ENCODE measurements around the gene LPAR1. TPM values are rescaled to one million over a fixed set of nuclear protein-coding genes. Genes with fewer than 3 reads are reported as not detected.
A peak's percentile ranks its signal among the peaks of the same experiment; 100 is the strongest.

Gene LPAR1
- total and polyA plus RNA-seq, 10 of the 15 experiments (the other 5 are each of a cell fraction or from before 2014, with no cell fraction given), result 3.3 to 12.9 (median 8.4) TPM

GRCh38 chr9:110954822-110955291 lies 83.4 kb downstream of the LPAR1 start (continued):
- TF ChIP-seq, protein P1, sequence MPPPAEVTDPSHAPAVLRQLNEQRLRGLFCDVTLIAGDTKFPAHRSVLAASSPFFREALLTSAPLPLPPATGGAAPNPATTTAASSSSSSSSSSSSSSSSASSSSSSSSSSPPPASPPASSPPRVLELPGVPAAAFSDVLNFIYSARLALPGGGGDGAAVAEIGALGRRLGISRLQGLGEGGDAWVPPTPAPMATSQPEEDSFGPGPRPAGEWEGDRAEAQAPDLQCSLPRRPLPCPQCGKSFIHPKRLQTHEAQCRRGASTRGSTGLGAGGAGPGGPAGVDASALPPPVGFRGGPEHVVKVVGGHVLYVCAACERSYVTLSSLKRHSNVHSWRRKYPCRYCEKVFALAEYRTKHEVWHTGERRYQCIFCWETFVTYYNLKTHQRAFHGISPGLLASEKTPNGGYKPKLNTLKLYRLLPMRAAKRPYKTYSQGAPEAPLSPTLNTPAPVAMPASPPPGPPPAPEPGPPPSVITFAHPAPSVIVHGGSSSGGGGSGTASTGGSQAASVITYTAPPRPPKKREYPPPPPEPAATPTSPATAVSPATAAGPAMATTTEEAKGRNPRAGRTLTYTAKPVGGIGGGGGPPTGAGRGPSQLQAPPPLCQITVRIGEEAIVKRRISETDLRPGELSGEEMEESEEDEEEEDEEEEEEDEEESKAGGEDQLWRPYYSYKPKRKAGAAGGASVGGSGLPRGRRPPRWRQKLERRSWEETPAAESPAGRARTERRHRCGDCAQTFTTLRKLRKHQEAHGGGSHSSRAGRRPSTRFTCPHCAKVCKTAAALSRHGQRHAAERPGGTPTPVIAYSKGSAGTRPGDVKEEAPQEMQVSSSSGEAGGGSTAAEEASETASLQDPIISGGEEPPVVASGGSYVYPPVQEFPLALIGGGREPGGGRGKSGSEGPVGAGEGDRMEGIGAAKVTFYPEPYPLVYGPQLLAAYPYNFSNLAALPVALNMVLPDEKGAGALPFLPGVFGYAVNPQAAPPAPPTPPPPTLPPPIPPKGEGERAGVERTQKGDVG (CRISPR knock-in tag; IDR thresholded peaks at IDR 0.05), result no peak
- TF ChIP-seq ZNF24 (IDR thresholded peaks at IDR 0.05) (no peak), ZZZ3 (IDR thresholded peaks at IDR 0.05; ENCODE audit: control insufficient read depth, insufficient read length, low read depth) (no peak), KDM1A (IDR thresholded peaks at IDR 0.05; ENCODE audit: borderline replicate concordance) (no peak), CEBPB (IDR thresholded peaks at IDR 0.05; ENCODE audit: borderline replicate concordance in 1 of 2, low read depth in 2 of 2, low read length in 2 of 2) (no peak), POU2F2 (IDR thresholded peaks at IDR 0.05; ENCODE audit: borderline replicate concordance, low read depth, low read length) (no peak), ATF3 (IDR thresholded peaks at IDR 0.05; ENCODE audit: borderline replicate concordance, extremely low read depth, low read depth, low read length) (no peak), TCF12 (IDR thresholded peaks at IDR 0.05; ENCODE audit: low read depth, low read length) (no peak), ZBED1 (IDR thresholded peaks at IDR 0.05; ENCODE audit: borderline replicate concordance) (no peak), RELB (IDR thresholded peaks at IDR 0.05; ENCODE audit: low read depth) (peak; percentile 95), EED (IDR thresholded peaks at IDR 0.05; ENCODE audit: low read depth) (peak; percentile 55), CUX1 (IDR thresholded peaks at IDR 0.05; ENCODE audit: insufficient replicate concordance, low read depth, low read length) (no peak)
- TF ChIP-seq, protein P2, sequence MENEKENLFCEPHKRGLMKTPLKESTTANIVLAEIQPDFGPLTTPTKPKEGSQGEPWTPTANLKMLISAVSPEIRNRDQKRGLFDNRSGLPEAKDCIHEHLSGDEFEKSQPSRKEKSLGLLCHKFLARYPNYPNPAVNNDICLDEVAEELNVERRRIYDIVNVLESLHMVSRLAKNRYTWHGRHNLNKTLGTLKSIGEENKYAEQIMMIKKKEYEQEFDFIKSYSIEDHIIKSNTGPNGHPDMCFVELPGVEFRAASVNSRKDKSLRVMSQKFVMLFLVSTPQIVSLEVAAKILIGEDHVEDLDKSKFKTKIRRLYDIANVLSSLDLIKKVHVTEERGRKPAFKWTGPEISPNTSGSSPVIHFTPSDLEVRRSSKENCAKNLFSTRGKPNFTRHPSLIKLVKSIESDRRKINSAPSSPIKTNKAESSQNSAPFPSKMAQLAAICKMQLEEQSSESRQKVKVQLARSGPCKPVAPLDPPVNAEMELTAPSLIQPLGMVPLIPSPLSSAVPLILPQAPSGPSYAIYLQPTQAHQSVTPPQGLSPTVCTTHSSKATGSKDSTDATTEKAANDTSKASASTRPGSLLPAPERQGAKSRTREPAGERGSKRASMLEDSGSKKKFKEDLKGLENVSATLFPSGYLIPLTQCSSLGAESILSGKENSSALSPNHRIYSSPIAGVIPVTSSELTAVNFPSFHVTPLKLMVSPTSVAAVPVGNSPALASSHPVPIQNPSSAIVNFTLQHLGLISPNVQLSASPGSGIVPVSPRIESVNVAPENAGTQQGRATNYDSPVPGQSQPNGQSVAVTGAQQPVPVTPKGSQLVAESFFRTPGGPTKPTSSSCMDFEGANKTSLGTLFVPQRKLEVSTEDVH (IDR thresholded peaks at IDR 0.05; ENCODE audit: low read depth, partially characterized antibody), result no peak

Measured in GM12878 (cell line).